Stimulated activated CD8-positive, alpha-beta memory T cell treated with anti-CD3 and anti-CD28 coated beads, Interleukin-7, amount 100 ng/mL, for 48 hours (primary cell): ENCODE measurements around the gene MPO.

Experiments used
- DNase-seq, 2 donors: peaks; one replicate each; pipeline ENCODE4 v3.0.0-alpha.2; 2020; ENCODE audit warnings: low read depth in 1 of 2; ENCODE audit errors: extremely low read depth in 1 of 2

MPO gene

DNA sequence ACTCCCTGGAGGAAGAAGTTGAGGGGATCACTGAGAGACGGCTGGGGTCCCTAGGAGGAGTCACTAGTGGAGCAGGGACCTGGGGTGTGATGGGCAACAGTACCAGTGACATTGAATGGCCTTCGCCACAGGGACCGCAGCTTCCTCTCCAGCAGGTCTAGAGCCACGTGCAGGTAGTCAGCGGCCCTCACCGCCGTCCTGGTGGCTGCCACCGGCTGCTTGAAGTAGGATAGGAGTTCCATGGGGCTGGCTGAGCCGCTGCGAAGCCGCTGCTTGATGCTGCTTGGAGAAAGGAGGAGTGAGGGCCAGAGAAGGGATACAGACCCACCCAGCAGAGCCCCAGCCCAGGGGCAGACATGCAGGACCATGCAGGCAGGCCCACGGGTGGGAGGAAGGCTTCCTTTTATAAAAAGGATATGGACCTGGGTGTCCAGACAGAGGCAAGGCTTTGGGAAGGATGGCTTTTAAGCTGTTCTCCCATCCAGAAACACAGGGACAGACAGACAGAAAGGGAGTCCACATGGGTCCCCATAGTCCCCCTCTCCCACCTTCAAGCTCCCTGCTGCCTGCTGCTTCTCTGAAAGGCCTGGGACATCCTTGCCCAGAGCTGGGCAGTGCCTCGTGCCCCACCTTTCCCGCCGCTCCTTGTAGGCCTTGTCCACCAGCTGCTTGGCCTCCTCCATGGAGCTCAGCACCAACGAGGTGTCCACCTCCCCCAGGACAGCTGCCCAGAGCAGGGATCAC is 827 bp downstream of the MPO start:
- DNase-seq, result no peak

DNA sequence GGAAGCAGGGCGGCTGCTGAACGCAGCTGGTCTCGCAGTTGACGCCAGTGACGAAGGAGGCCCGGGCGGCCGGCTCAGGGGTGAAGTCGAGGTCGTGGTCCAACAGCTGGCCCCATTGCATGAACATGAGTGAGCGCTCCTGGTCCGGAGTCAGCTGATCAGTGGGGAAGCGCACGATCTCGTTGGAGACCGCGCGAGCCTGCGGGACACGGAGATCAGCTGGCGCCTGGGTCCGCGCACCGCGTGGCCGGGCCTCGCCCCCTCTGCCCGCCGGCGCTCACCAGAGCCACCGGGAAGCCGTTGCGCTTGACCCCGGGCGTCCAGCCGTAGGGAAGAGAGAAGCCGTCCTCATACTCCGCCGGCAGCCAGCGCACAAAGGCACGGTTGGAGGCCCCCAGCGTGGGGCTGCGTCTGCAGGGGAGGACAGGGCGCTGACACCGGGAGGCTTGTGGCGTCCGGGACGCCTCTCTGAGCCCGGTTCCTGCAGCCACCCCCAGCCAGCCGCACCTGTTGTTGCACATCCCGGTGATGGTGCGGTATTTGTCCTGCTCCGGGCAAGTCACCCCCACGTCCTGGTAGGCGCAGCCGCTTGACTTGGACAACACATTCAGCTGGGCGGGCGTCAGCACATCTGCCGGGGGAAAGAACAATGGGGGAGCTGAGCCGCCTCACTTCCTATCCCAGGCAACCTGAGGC is 1.6 kb downstream of the MPO start:
- DNase-seq, result no peak

DNA sequence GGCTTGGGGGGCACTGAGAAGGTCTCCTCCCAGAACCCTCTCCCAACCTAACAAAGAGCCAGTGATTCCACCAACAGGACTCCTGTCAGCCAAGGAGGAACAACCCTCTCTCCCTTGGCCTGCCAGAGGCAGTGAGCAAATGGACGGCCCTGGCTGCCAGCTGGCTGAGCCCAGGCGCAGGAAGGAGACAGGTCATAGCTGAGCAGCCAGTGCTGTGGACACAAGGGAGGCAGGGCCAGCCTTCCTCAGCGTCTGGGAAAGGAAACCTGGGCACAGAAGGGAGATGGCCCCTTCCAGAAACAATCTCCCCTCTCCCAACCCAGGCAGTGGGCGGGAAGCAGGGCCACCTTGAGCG is 2.1 kb downstream of the MPO start:
- DNase-seq, result no peak

- no peak for DNase-seq
Measured at GRCh38 chr17:58277802-58278595, 2.7 kb downstream of the MPO start.

- no peak for DNase-seq
Measured at GRCh38 chr17:58277107-58277801, 3.5 kb downstream of the MPO start.

GRCh38 chr17:58276423-58276822 is 4.3 kb downstream of the MPO start:
- no peak for DNase-seq

GRCh38 chr17:58275417-58275816 is 5.3 kb downstream of the MPO start:
- DNase-seq, result no peak

GRCh38 chr17:58273453-58274104 is 7.2 kb downstream of the MPO start:
- DNase-seq, result no peak

GRCh38 chr17:58272367-58273280 is 8.1 kb downstream of the MPO start:
- DNase-seq, result no peak

DNA sequence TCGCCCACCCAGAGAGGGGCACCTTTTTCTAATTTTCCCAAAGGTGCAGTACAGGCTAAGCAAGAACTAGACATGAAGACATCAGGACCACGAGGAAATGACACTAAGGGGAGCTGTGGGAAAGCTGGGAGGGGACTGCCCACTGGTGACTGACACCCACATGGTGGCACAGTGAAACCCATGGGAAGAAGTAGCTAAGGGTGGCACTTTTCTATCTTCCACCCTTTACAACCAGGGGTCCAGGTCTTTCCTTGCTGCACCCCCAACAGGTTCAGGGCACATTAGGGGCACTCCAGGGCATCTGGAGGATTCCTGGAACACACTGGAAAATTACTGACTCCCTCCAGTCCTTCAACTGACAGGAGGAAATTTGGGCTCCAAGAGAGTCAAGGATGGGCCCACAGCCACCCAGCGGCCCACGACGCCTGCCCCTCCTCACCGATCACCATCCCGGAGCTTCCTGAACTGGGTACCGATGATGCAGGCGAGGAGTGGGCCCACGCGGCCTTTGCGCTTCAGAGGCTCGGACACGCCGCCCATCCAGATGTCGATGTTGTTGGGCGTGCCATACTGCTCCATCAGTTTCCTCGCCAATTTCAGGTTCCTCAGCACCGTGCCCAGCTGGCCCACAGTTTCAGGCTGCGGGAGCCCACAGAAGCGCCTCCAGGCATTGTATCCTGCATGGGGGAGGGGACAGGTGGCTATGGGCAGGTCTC is 9.4 kb downstream of the MPO start:
- DNase-seq, result no peak

DNA sequence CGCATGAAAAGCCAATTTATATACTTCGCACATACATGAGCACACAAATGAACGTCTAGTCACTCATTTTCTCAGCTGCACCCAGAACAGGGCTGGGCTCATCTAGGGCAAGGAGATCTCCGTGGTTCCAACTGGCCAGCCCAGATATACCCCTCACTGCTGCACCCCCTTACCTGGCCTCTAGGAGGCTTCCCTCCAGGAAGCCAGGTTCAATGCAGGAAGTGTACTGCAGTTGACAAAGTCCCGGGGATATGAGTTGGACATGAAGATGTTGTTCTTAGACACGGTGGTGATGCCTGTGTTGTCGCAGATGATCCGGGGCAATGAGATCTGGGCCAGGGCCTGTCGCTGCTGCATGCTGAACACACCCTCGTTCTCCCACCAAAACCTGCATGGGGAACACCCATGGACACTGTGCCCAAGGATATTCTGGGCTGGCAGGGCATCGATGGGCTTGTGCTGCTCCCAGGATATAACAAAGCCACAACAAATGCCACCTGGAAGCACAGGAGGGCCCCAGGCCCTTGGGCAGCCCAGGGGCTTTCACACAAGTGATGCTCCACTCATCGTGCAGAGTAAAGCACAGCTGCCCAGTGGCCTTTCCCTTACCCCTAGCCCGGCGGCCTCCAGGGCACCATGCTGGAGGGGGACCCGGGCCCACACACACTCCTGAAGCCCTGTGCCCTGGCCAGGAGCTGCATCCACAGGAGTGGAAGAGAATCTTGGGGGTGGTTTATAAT is 10.1 kb downstream of the MPO start:
- no peak for DNase-seq

- DNase-seq, result no peak
Measured at GRCh38 chr17:58269557-58270291, 11.0 kb downstream of the MPO start.

DNA sequence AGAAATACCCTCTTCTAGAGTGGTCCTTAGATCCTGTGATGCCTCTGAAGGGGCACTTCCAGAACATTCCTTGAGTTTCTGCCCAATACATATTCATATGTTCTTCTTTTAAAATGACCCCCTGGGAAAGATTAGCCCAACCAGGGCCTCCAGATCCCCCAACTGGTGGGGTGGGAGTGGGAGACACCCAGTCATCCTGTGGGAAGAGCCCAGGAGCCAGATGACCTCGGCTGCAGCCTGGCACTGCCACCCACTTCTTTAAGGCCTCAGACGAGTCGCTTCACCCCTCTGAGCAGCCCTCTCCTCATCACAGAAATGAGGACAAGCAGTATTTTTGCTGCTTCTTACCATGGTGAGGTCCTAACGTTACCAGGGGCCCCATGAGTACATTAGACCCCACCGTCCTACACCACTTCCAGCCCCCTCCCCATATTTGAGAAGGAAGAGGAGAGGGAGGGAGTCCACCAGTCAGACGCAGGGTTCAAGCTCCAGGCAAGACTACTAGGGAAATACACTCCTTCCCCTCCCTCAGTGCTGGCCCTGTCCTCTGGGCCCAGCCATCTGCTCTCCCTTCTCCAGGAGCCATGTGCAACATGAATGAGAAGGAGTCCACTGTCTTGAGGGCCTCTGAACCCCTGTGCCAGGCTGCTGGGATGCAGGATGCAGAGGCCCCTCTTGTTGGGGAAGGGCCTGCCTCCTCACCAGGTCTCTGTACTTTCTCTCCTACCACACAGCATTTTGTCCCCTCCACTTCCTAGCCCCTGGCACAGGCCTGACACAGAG is 11.8 kb downstream of the MPO start:
- DNase-seq, result no peak

DNA sequence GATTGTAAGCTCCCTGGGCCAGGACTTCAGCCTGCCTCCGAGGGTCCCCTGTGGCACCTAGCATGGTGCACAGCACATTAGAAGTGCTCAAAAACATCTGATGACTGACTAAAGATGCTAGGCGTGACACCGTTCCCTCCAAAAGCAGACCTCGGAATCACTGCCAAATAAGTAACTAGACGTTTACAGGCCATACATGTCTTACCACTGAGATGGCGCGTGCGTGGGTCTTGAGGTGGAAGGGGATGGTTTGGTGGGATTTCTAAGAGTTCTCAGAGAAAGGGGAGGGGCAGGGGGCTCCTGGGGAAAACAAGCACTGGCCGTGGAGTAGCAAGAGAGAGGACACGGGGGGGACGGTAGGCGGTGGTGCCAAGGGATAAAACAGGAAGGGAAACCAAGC is 12.4 kb downstream of the MPO start:
- DNase-seq, result no peak

- DNase-seq, result no peak
Measured at GRCh38 chr17:58267347-58268324, 13.1 kb downstream of the MPO start.
